NOMO-1 (cell line): ENCODE data around the gene MYCBP2.
"Not testable (repeated sequence)": the region's sequence is repeated elsewhere in the genome, so short reads cannot be mapped to it uniquely, and the experiment has no call there.

Experiments
- DNase-seq, 2 experiments: peaks; one replicate each; lab custom pipeline; 2025; ENCODE audit not compliant: unreplicated experiment in 2 of 2; lab: John Stamatoyannopoulos, UW

MYCBP2 gene

DNA sequence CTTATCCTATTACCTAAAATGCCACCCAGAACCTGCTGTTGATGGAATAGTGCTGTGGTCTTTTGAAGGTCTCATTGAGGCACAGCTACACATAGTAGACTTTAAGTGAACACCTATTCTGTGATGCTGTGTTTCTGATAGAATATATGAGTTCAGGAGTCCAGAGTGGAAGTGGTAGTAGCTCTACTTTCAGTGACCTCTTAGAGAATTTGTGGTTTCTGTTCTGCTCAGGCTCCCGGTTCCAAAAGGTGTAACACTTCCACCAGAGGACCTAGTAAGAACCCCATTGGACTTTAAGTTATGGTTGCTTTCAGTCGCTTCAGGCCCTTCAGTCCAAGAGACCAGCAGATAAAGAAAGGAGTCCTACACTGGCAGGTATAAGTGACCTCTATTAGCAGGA, 11.4 kb upstream of the MYCBP2 start:
- DNase-seq: no peak

DNA sequence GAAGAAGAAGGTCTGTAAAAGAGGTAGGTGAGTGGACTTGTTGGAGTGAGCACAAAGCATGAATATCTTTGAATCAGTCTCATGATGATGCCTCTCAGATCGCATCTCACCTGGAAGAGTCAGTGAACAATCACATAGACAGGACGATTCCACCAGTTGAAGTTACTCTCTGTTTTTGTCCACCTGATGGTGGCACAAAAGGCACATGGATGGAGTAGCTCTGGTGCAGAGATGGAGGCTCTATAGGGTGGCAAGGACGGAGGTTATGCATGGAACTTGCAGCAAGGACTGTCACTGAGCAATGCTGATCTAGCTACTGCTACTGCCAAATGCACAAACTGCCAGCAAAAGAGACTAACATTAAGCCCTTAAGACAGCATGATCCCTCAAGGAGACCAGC, 10.3 kb upstream of the MYCBP2 start:
- no peak for DNase-seq

DNA sequence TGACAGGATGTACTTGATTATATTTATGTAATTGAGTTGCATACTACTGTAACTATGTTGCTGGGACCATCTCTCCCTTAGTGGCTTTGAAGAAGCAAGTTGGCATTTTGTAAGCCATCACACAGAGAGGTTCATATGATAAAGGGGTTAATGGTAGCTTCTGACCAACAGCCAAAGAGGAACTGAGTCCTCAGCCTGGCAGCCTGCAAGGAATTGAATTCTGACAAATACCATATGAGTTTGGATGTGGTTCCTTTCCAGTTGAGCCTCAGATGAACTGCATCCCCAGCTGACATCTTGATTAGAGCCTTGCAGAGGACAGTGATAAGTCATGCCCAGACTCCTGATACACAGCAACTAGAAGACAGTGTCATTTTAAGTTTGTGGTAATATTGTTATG, 8.6 kb upstream of the MYCBP2 start:
- peak; percentile 14 to 34 for DNase-seq

DNA sequence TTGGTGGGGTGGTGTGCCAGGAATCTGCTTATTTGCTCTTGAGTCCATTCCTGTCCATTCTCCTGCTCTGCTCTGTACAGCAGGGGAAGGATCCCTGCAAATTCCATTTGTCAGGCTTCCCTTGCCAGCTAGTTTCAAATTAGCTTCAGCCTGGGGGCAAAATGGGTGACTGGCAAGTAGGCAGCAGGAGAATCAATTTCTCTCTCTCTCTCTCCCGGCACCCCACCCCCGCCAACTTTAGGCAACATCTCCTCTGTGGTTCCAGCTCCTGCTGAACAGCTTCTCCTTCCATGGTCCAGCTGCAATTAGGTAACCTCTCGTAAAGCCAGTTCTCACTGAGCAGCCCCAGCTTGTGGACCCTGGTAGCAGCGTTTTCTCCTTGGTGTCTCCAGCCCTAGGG, 6.7 kb upstream of the MYCBP2 start:
- DNase-seq: peak in 1 of 2 experiments; percentile 39

DNA sequence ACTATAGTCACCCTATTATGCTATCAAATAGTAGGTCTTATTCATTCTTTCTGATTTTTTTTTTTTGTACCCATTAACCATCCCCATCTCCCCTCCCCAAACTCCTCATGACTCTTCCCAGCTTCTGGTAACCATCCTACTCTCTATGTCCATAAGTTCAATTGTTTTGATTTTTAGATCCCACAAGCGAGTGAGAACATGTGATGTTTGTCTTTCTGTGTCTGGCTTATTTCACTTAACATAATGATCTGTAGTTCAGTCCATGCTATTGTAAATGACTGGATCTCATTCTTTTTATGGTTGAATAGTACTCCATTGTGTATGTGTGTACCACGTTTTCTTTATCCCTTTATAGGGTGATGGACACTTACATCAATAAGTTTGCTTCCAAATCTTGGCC, 4.5 kb upstream of the MYCBP2 start:
- DNase-seq: no peak

DNA sequence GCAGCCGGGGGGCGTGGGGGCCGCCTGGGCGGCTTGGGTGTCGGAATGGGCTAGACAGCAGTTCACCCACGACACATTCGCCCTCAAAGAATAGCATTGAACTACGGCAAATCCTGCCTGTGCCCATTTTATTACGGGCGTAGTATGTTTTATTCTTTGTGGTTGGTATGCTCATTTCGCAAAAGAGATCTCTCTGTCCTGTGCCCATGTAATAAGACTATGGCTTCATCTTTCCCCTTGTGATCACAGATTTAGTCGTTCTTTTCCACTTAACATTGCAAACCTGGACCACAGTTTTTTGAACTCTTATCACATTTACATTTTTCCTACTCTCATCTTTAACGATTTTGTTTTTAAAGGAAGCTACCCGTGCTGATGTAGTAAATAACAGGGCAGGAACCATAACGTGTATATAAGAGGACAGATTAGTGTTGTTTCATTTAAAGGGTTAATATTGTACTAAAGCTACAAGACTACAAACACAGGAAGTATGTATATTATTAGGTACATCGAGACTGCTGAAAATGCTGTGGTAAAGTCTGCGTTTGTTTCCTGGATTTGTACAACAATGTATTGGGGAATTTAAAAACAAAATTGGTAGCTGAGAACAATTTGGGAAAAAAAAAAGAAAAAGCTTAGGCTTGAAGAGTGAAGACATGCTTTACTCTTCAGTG, 3.2 kb upstream of the MYCBP2 start:
- DNase-seq: peak in 1 of 2 experiments; percentile 86

DNA sequence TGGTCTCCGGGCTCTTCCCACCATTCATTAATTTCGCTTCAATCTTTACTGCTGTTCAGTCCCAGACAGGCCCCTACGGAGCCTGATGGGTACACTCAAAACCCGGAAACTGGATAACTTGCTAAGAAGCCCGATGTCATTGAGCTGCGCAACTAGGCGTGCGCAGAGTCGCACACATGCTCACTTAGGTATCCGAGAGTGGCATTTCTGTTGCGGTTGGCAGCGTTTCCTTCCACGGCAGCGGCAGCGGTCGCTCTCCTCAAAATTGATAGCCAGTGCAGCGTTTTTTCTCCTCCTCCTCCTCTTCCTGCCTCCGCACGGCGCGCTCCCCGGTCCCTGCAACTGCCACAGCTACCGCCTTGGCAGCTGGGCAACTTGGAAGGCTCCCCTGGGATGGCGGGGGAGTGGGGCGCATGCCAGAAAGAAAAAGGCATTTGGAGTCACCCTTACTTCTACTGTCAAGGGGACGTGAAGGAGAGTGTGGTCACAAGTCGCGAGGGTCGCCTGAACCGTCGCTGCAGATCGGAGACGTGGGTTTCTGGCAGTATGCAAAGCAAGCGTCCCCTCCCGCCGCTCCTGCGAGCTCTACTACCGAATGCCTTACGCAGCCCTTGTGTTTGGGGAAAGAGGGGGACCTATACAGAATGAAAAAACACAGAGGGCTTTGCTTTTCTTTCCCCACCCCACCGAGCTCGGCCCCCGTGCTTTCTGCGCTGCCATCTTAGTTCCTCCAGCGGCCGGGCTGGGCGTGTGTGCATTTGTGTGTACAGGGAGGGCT, 2.4 kb upstream of the MYCBP2 start:
- peak; percentile 96 to 99 for DNase-seq

DNA sequence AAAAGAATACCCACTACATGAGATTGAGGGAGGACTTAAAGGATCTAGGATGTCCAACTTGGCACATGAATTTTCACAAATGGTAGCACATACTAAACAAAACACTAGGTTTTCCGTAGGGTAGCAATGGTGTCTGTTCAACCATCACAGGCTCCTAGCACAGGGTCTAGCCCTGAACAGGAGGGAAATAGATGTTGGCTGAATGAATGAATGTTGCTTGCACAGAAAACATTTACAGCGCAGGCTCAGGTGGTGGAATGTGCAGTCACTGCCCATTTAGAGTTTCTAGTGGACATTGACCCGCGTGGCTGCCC, 1.9 kb upstream of the MYCBP2 start:
- DNase-seq: no peak

DNA sequence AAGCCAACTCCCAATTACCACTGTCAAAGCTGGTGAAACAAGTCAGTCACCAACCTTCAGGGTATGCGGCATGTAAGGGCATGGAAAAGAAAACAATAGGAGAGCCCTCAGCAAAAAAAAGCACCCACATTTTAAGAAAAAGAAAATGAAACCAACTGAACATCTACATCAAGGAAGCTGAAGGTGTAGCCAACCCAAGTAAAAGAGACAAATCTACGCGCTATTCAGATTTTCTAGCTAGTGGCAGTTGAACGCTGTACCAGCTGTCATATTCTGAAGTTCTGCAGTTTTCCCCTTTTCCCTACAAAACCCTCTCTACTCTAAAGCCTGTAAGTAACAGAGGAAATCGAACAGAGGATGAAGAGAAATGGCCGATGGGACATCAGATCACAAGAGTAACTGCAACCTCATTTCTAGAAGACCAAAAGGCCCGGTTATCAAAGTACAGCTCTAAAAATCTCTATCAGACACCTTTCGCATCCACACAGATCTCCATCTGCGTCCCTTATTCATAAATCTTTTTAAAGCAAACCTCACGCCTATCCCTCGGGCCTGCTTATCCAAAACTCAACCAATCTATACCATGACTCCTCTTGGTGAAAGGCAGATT, 1.4 kb downstream of the MYCBP2 start:
- no peak for DNase-seq

DNA sequence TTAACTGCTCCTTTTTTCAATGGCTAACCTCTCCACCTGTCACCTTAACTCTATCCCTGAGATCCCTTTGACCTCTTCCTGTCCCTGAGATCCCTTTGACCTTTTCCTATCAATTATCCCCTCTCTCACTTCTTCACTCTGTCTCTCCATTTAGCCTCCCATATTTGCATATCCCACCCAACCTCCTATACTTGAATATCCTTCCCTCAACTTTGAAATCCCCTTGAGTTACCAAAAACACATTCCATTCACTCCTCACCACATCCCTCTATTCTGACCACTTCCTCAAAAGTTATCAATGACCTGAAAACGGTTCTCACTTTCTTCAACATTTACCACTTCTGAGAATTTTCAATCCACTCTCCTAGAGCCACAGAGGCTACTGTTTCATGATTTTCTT, 3.0 kb downstream of the MYCBP2 start:
- DNase-seq: peak; percentile 38 to 72

DNA sequence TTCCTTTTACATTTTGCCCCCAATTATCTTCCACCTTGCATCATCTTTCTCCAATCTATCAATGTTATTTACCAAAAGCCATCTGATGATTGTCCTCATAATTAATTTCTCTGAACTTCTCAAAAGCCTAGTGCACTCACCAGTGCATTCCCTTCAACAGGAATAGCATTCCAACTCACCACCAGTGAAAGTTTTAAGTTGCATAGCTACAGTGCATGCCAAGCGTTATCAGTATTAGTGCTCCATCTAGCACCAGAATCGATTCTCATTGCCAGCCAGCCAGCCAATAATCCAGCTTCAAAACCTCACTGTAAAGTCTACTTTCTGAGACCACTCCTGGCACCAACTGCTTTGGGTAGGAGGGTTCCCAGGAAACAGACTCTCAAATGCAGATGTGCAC, 7.4 kb downstream of the MYCBP2 start:
- no peak for DNase-seq

DNA sequence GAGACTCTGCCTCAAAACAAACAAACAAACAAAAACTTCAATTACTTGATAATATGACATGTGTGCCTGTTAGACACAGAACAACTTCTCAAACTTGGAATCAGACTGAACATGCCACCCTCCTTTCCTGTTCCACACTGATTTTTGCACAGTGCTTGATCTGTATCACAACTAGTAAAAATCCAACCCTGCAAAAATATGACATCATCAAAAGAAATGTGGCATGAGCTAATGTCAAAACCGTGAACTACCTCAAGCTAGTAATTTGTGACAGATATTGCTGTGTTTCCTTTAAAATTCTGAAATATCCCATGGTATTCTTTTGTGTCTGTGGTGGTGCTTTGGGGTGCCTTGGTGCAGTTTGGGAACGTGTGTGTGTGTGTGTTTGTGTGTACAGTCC, 8.2 kb downstream of the MYCBP2 start:
- DNase-seq: no peak

DNA sequence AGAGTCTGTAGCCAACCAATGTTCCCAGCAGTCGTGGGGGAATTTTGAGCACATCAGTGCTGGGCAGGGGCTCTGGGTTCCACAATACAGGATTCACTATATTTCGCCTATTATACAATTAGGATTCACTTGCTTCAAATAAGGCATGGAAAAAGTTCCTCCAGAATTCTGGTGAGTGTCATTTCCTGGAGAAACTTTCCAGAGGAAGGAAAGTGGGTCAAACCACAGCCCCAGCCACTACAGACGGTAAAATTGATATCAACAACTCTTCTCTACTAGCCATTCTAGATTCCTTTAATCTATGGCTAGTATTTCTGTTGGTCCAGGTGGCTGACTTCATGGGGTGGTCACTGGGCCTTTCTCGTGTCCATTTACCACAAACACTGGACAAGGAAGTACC, 10.5 kb downstream of the MYCBP2 start:
- no peak for DNase-seq

DNA sequence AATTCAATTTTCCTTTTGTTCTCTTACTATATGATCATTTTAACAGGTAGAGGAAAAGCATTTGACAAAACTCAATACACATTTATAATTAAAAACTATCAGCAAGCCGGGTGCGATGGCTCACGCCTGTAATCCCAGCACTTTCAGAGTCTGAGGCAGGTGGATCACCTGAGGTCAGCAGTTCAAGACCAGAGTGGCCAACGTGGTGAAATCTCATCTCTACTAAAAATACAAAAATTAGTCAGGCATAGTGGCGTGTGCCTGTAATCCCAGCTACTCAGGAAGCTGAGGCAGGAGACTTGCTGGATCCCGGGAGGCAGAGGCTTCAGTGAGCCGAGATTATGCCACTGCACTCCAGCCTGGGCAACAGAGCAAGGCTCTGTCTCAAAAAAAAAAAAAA, 11.4 kb downstream of the MYCBP2 start:
- not testable (repeated sequence) for DNase-seq

DNA sequence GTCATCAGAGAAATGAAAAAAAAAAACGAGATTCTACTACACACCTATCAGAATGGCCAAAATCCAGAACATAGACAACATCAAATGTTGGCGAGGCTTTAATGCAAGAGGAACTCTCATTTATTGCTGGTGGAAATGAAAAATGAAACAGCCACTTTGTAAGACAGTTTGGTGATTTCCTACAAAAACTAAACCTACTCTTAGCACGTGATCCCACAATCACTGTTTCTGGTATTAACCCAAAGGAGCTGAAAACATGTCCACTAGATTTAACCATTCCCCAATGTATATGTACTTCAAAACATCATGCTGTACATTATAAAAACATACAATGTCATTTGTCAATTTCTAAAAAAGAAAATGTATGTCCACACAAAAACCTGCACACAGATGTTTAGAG, 13.0 kb downstream of the MYCBP2 start:
- no peak for DNase-seq

DNA sequence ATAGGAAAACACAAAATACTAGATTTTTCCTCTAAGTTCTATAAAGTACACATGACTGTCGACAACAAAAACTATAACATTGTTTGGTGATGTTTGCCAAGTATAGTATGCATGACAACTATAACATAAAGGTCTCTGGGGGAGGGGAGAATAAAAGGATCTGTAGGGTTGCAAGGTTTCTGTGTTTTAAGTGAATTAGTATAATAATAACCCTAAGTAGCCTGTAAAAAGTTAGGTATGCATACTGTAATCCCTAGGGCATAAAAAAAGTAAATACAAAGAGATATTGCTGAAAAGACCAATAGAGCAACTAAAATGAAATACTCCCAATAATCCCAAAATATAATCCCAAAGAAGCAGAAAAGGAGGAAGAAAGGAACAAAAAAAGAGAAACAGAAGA, 14.6 kb downstream of the MYCBP2 start:
- no peak for DNase-seq

DNA sequence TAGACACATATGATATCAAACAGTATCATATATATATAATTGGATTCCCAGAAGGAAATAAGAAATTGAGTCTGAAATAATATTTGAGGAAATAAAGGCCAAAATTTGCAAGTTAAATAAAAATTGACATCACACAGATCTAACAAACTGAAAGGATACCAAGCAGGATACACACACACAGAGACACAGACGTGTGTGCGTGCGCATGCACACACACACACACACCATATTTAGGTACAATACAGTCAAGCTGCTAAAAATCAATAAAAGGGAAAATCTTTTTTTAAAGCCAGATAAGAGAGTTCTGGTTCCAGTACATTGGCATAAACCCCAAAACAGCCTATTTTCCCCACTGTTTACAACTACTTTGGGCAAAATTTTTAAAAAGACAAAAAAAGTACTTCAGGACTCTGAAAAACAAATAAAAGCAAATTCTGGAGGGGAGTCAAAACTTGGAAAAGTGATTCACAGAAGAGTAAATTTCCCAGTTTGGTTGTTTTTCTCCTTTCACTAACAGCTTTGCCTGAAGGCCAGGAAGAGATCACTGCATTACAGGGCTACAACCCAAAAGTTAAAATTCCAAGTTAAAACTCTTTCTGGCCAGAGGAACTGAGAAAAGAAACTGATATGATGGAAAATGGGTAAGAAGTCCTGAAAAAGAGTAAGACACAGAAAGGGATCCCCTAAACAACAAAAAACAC, 16.2 kb downstream of the MYCBP2 start:
- DNase-seq: no peak

DNA sequence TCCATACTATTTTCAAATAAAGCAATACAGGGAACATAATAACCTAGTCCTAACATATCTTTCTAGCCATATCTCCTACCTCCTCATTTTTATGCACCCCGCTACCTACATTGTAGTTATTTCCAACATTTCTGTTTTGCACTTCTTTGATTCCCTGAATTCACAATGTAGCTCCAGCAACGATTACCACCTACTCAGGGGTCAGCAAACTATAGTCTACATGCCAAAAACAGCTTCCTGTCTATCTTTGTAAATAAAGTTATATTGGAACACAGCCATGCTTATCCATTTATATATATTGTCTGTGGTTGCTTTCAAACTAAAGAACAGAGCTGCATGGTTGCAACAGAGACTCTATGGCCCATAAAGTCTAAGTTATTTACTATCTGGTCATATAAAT, 16.7 kb downstream of the MYCBP2 start:
- DNase-seq: no peak

DNA sequence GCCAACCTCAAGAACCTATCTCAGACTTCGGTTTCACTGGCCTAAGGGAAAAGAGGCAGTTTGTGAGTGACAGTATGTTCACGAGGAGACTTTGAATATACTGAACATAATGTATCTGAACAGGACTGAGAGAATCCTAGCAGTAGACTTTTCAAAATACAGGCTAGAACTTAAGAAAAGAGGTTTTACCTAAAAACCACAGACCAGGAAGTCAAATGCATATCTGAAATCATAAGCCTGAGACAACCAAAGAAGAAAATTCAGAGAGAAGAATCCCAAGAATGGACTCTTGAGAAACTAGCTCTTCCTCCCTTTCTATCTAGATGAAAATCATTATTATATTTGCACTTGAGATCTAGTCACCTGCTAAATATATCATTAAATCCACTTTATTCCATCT, 17.6 kb downstream of the MYCBP2 start:
- no peak for DNase-seq

DNA sequence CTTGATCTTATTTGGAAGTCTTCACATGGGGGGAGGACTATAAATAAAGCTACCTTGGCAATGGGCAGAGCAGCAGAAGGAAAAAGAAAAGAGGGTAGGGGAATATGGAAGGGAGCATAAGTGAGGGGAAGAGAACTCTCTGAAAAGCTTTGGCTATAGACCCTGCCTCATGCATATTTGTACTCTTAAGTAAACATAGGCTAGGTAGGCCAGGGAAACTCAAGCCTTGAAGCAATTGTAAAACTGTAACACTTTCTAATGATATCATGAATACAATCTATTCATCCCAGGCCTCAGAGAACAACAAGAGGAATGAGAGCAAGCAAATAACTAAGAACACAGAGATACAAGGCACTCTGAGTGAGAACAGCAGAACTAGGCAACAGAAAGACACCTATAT, 20.4 kb downstream of the MYCBP2 start:
- no peak for DNase-seq

DNA sequence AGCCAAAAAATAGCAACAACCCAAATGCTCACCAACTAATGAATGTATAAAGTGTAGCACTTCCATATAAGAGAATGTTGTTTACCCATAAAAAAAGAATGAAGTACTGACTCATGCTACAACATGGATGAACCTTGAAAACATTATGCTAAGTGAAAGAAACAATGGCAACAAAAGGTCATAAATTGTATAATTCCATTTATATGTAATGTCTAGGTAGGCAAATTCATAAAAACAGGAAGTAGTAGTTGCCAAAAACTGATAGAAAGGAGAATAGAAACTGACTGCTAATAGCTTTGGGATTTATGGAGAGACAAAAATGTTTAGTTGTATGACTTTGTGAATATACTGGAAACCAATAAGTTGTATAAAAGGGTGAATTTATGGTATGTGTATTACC, 21.6 kb downstream of the MYCBP2 start:
- peak; percentile 51 to 80 for DNase-seq
